ENCODE data around the gene CRAMP1.

DNA sequence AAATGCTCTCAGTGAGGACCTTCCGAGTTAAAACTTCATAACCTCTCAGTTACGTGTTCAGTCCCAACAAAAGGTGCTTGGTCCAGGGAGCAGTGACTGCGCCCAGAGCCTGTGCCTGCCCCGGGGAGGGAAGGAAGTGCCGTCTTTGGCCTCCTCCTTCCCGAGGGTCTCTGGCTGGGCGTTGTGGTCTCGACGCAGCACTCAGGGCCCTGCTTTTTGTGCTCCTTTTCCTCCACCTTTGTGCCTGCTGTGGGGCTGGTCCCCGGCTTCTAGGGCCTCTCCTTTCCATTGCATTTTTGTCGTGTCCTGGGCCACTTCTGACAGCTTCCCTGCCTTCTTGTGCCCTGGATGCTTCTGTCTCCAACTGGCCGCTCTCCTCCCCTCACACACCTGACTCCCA lies 29.1 kb downstream of the CRAMP1 start:
- TF ChIP-seq YY1 (IDR thresholded peaks at IDR 0.05; ENCODE audit: low read depth, low read length) (no peak), ZNF274 (IDR thresholded peaks at IDR 0.05; ENCODE audit: borderline replicate concordance, extremely low read depth, low read length) (no peak), SIN3A (conservative IDR thresholded peaks at IDR 0.05 in 1 of 2, IDR thresholded peaks at IDR 0.05 in 1 of 2; ENCODE audit: low read depth in 1 of 2, low read length in 2 of 2) (no peak), SP2 (IDR thresholded peaks at IDR 0.05; ENCODE audit: low read length) (no peak), RNF2 (IDR thresholded peaks at IDR 0.05; ENCODE audit: borderline replicate concordance, low read depth, low read length, missing control alignments, poor library complexity, severe bottlenecking) (no peak), GTF2F1 (IDR thresholded peaks at IDR 0.05; ENCODE audit: borderline replicate concordance, low read depth, low read length) (no peak), EZH2 (IDR thresholded peaks at IDR 0.05; ENCODE audit: low read depth, low read length, severe bottlenecking) (no peak), EP300 (IDR thresholded peaks at IDR 0.05; ENCODE audit: borderline replicate concordance in 1 of 2, low read depth in 2 of 2, low read length in 2 of 2) (no peak)
- TF ChIP-seq, protein P1, sequence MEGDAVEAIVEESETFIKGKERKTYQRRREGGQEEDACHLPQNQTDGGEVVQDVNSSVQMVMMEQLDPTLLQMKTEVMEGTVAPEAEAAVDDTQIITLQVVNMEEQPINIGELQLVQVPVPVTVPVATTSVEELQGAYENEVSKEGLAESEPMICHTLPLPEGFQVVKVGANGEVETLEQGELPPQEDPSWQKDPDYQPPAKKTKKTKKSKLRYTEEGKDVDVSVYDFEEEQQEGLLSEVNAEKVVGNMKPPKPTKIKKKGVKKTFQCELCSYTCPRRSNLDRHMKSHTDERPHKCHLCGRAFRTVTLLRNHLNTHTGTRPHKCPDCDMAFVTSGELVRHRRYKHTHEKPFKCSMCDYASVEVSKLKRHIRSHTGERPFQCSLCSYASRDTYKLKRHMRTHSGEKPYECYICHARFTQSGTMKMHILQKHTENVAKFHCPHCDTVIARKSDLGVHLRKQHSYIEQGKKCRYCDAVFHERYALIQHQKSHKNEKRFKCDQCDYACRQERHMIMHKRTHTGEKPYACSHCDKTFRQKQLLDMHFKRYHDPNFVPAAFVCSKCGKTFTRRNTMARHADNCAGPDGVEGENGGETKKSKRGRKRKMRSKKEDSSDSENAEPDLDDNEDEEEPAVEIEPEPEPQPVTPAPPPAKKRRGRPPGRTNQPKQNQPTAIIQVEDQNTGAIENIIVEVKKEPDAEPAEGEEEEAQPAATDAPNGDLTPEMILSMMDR (IDR thresholded peaks at IDR 0.05; ENCODE audit: control extremely low read depth in 1 of 3, insufficient read depth in 1 of 3, low read depth in 1 of 3, low read length in 3 of 3), result no peak
